ENCODE data around the gene PIKFYVE. TPM values are rescaled to one million over a fixed set of nuclear protein-coding genes. Genes with fewer than 3 reads are reported as not detected.
"Not testable (repeated sequence)": the region's sequence is repeated elsewhere in the genome, so short reads cannot be mapped to it uniquely, and the experiment has no call there.

The PIKFYVE gene
- total RNA-seq, 2 donors from 2014 or later: 34.5 to 41.5 TPM

DNA sequence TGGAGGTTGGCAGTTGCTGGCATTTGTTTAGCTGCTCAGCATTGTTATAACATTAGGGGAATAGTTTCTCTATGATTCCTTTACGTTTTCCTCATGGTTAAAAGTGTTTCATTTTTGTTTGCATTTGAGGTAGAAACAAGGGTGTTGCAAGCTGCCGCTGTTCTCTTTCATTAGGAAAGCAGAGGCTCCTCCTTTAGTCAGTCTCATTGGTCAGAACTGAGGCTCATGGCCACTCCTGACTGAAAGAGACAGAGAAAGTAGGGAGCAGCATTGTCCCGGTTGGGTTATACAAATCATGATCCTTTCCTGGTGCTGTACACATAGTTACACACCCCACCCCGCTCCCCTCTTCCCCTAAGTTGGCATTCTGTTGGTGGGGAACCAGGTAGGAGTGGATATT lies 80.7 kb downstream of the PIKFYVE start:
- H3K36me3 Mint-ChIP-seq (ENCODE audit: low read depth): peaks cover 9% of the 10 kb centered on the region
- ATAC-seq (no peak), DNase-seq (no peak)
- H3K4me3 Mint-ChIP-seq: no peak overlapping the region
- H3K27me3 Mint-ChIP-seq: no peaks in the 10 kb centered on the region
- no peaks in the 10 kb centered on the region for H3K4me1 Mint-ChIP-seq
- H3K27ac Mint-ChIP-seq: no peak overlapping the region
- peaks cover 2% of the 10 kb centered on the region for H3K9me3 ChIP-seq (ENCODE audit: control insufficient read depth, low read length, poor library complexity, severe bottlenecking)

DNA sequence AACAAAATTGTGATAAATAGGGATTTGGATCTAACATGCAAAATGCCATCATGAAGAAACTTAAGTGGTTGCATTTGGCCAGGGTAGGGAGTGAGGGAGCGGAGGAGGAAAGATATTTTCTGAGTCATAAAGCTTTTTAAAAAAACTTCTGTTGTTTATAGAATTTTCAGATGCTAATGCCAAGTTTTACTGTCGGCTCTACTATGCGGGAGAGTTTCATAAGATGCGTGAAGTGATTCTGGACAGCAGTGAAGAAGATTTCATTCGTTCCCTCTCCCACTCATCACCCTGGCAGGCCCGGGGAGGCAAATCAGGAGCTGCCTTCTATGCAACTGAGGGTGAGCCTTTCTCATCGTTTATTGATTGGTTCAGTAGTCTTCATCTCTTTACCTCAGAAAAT lies 84.6 kb downstream of the PIKFYVE start:
- H3K4me1 Mint-ChIP-seq: no peaks in the 10 kb centered on the region
- H3K4me3 Mint-ChIP-seq: no peak overlapping the region
- no peaks in the 10 kb centered on the region for H3K27me3 Mint-ChIP-seq
- H3K27ac Mint-ChIP-seq: no peak overlapping the region
- DNase-seq (no peak), ATAC-seq (no peak)
- peaks cover 2% of the 10 kb centered on the region for H3K9me3 ChIP-seq (ENCODE audit: control insufficient read depth, low read length, poor library complexity, severe bottlenecking)
- peaks cover 9% of the 10 kb centered on the region for H3K36me3 Mint-ChIP-seq (ENCODE audit: low read depth)

DNA sequence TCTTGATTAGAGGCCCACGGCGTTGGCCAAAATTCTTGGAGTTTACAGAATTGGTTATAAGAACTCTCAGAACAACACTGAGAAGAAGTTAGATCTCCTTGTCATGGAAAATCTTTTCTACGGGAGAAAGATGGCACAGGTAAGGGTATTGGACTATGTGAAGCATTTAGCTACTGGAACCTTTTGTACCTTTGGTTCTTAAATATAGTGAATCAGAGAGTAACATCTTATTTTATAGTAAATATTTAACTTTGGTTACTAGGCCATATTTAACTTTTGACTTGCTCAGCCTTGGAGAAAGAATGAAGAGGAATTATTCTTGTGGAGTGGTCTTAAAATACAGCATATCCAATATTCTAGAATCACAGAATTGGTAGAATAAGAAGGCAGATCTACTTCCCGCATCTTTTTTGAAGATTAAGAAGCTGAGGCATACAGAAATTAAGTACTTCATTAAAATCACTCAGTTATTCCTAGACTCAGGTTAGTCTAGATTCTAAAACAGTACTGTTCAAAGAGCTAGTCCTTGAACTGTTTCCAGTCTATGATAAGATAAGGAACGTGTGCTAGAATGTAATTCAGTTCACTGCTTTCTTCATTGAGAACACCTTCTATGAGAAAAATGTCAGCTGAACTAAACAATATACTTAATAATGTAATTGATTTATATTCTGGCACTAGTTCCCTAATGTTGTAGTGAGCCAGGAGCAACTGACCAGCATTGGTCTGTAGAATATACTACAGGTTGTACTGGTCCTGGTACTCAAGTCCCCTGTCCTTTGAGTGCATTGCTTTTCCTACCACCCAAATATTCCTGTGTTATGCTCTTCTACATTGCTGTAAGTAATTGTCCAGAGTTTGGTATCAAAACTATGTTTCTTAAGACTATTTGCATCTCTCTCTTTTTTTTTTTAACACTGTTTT lies 86.9 kb downstream of the PIKFYVE start:
- Mint-ChIP-seq H3K27ac (no peak overlapping the region), H3K4me1 (no peaks in the 10 kb centered on the region), H3K27me3 (no peaks in the 10 kb centered on the region), H3K4me3 (no peak overlapping the region), H3K36me3 (ENCODE audit: low read depth) (peaks cover 8% of the 10 kb centered on the region)
- DNase-seq: no peak
- H3K9me3 ChIP-seq (ENCODE audit: control insufficient read depth, low read length, poor library complexity, severe bottlenecking): peaks cover 2% of the 10 kb centered on the region
- ATAC-seq: no peak

DNA sequence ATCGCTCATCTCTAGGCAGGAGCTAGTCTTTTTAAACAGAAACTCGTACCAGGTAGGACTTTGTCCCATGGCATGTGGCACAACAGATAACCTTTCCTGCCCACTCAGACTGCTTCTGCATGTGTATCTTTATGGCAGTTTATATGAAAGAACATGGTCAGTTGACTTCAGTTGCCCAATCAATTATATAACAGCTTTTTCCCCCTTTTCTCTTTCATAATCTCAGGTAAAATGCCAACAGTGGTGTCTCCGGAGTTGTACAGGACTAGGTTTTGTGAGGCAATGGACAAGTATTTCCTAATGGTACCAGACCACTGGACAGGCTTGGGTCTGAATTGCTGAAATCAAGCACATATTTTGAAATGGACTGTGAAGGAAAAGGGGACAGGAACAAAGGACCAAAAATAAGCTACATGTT lies 88.9 kb downstream of the PIKFYVE start:
- H3K4me1 Mint-ChIP-seq: no peaks in the 10 kb centered on the region
- no peak overlapping the region for H3K4me3 Mint-ChIP-seq
- DNase-seq: no peak
- peaks cover 2% of the 10 kb centered on the region for H3K9me3 ChIP-seq (ENCODE audit: control insufficient read depth, low read length, poor library complexity, severe bottlenecking)
- peaks cover 8% of the 10 kb centered on the region for H3K36me3 Mint-ChIP-seq (ENCODE audit: low read depth)
- H3K27me3 Mint-ChIP-seq: no peaks in the 10 kb centered on the region
- ATAC-seq: no peak
- H3K27ac Mint-ChIP-seq: no peak overlapping the region

DNA sequence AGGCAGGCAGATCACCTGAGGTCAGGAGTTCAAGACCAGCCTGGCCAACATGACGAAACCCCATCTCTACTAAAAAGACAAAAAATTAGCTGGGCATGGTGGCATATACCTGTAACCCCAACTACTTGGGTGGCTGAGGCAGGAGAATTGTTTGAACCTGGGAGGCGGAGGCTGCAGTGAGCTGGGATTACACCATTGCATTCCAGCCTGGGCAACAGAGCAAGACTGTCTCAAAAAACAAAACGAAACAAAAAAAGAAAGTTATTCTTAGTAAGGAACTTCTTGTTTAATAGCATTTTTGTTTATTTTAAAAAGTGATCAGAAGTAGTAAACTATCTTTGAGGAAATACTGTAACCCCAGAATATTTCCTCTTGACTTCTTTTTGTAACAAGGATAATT lies 90.4 kb downstream of the PIKFYVE start:
- not testable (repeated sequence) for H3K27ac Mint-ChIP-seq; H3K27me3 Mint-ChIP-seq; H3K4me3 Mint-ChIP-seq; H3K36me3 Mint-ChIP-seq (ENCODE audit: low read depth); ATAC-seq; H3K9me3 ChIP-seq (ENCODE audit: control insufficient read depth, low read length, poor library complexity, severe bottlenecking); DNase-seq; H3K4me1 Mint-ChIP-seq

DNA sequence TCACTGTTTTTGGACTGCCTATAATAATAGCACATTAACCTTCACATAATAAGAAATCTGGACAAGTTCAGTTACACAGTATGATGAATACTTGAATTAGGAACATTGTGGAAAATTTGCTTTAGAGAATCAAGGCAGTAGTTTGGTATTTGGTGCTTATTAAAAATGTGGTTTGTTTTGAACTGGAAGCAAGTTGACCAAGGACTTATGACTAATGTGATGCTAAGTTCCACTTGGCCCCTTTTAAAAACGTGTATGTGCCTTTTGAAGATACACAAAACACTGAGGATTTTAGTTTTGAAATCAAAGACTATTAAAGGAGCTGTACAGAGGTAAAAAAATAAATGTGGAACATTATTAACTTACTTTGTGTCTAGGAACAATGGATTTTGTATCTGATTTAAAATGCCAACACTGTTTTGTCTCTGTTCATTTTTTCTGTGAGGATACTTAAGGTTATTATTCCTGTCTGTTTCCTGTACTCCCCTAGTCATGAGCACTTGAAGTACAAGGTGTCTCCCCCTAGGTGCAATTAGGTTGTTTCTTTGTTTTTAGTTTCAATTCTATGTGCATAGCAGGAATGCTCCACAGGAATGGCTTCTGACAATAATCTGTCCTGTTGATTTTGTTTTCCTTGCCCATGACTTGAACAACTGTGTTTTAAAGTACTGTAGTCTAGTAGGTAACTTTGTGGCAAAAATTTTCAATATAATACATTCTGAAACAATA lies 91.0 kb downstream of the PIKFYVE start:
- Mint-ChIP-seq H3K27me3 (no peaks in the 10 kb centered on the region), H3K36me3 (ENCODE audit: low read depth) (peaks cover 3% of the 10 kb centered on the region), H3K4me3 (no peak overlapping the region), H3K4me1 (no peaks in the 10 kb centered on the region), H3K27ac (peak overlapping the region; percentile 6)
- H3K9me3 ChIP-seq (ENCODE audit: control insufficient read depth, low read length, poor library complexity, severe bottlenecking): no peaks in the 10 kb centered on the region
- no peak for ATAC-seq
- no peak for DNase-seq

DNA sequence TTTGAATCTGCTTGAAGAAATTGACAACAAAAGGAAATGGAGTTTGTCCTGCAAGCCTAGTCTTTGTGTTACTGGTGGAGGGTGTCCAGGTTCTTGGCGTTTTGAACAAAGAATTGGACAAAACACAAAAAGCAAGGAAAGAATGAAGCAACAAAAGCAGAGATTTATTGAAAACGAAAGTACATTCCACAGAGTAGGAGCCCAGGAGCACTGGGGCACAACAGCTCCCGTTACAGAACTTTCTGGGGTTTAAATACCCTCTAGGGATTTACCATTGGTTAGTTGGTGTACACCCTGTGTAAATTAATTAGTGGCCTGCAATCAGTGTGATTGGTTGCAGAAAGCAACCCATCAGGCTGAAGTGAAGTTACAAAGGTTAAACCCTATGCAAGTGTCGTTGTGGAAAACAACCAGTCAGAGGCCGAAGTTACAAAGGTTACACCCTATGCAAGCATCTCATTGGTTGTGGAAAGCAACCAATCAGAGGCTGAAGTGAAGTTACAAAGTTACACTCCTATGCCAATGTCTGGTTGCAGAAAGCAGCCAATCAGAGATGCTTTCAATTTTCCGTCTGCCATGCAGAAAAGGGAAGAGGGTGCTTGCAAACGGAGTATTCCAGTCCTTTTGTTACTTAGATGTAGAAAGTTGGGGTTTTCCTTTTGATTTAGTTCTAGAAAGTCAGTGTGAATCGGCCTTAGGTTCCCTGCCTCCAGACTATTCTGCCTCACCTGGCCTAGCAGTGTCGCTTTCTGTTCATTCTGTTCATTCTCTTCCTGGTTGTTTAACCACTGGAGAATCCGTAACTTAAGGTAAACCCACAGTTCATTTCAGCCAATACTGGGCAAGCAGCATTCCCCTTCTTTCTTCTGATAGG lies 92.9 kb downstream of the PIKFYVE start:
- peak overlapping the region; percentile 60 for H3K27ac Mint-ChIP-seq
- ATAC-seq: peak; percentile 43
- H3K4me3 Mint-ChIP-seq: peak overlapping the region; percentile 73

DNA sequence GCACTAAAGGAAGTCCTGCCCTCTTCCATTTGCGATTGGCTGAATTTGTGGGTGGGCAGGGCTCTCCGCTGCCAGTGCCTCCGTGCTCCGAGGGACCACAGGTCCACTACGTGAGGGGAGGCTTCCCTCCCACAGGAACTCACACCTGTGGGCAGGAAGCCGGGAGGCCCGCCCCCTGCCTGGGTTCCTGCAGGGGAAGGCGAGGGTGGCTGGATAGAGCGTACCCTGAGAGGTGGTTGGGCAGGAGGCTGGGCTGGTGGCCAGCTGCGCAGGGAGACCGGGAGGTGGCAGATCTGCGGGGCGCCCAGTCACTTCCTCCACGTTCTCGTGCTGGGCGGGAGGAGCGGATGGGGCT lies 93.6 kb downstream of the PIKFYVE start:
- Mint-ChIP-seq H3K36me3 (ENCODE audit: low read depth) (no peaks in the 10 kb centered on the region), H3K4me3 (peak overlapping the region; percentile 73), H3K4me1 (peaks cover 4% of the 10 kb centered on the region), H3K27ac (peak overlapping the region; percentile 60), H3K27me3 (no peaks in the 10 kb centered on the region)
- ATAC-seq: peak; percentile 80
- no peak for DNase-seq
- no peaks in the 10 kb centered on the region for H3K9me3 ChIP-seq (ENCODE audit: control insufficient read depth, low read length, poor library complexity, severe bottlenecking)

More for the DNA sequence above, 92.9 kb downstream of the PIKFYVE start:
- H3K4me1 Mint-ChIP-seq: peaks cover 4% of the 10 kb centered on the region
- no peaks in the 10 kb centered on the region for H3K36me3 Mint-ChIP-seq (ENCODE audit: low read depth)
- DNase-seq: no peak
- H3K9me3 ChIP-seq (ENCODE audit: control insufficient read depth, low read length, poor library complexity, severe bottlenecking): no peaks in the 10 kb centered on the region
- no peaks in the 10 kb centered on the region for H3K27me3 Mint-ChIP-seq

DNA sequence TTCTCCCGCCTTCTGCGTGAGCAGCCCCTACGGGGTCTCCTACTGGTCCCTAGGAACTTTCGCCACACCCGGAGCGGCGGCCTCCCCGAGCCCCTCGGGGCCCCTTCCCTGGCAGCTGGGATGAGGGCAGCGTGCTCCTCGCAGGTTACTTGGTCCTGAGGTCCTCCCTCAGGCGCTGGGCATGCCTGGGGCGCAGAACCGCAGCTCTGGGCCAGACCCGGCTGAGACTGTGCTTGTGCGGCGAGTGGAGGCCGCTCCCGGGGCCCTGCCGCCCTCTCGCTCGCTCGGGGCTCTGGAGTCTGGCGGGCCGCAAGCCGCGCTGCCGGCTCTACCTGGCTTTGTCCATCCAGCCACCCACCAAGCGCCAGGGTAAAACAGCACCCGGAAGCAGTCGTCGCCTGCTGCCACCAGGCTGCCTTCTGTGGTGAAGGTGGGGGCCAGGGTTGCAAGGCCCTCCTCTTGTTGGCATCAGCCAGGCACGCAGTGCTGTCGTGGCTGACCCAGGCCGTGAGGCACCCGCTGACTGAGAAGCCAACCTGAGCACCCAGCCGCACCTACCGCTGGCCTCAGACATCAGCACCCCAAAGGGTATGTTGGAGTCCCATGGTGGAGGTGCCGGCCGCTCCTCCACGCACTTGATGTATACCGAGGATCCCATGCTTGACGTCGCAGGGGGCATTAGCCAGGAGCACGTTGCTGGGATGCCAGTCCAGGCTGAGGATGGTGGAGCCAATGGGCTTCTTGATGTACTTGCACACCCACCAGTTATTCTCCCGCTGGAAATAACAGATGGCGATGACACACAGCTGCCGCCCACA lies 94.4 kb downstream of the PIKFYVE start:
- no peaks in the 10 kb centered on the region for H3K36me3 Mint-ChIP-seq (ENCODE audit: low read depth)
- H3K4me1 Mint-ChIP-seq: peaks cover 4% of the 10 kb centered on the region
- H3K9me3 ChIP-seq (ENCODE audit: control insufficient read depth, low read length, poor library complexity, severe bottlenecking): no peaks in the 10 kb centered on the region
- no peak overlapping the region for H3K27ac Mint-ChIP-seq
- no peaks in the 10 kb centered on the region for H3K27me3 Mint-ChIP-seq
- no peak overlapping the region for H3K4me3 Mint-ChIP-seq
- DNase-seq (no peak), ATAC-seq (no peak)

DNA sequence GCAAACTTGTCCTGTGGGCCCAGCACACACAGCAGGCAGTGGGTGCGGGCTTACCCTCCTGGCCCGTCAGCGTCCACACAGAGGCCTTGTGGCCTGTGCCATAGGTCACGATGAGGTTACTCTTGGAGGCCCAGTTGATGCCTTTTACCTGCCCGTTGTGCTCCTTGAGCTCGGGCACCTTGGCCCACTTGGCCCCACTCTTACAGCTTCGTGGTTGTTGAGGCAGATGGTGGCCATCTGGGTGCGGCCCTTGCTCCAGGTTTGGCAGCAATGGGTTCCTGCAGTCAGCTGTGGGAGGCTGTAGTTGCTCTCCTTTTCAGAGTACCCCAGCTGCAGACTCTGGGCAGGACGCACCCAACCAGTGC lies 95.0 kb downstream of the PIKFYVE start:
- H3K9me3 ChIP-seq (ENCODE audit: control insufficient read depth, low read length, poor library complexity, severe bottlenecking): no peaks in the 10 kb centered on the region
- Mint-ChIP-seq H3K4me1 (peaks cover 4% of the 10 kb centered on the region), H3K27ac (no peak overlapping the region), H3K36me3 (ENCODE audit: low read depth) (no peaks in the 10 kb centered on the region), H3K27me3 (no peaks in the 10 kb centered on the region), H3K4me3 (no peak overlapping the region)
- no peak for ATAC-seq
- no peak for DNase-seq

DNA sequence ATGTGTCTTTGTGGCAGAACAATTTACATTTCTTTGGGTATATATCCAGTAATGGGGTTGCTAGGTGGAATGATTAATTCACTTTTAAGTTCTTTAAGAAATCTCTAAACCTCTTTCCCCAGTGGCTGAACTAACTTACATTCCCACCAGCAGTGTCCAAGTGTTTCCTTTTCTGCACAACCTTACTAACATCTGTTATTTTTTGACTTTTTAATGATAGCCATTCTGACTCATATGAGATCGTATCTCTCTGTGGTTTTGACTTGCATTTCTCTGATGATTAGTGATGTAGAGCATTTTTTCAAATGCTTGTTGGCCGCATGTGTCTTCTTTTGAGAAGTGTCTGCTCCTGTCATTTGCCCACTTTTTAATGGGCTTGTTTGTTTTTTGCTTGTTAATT lies 97.4 kb downstream of the PIKFYVE start:
- H3K4me3 Mint-ChIP-seq: no peak overlapping the region
- H3K27me3 Mint-ChIP-seq: peaks cover 2% of the 10 kb centered on the region
- DNase-seq: no peak
- H3K4me1 Mint-ChIP-seq: peaks cover 4% of the 10 kb centered on the region
- no peaks in the 10 kb centered on the region for H3K36me3 Mint-ChIP-seq (ENCODE audit: low read depth)
- H3K27ac Mint-ChIP-seq: no peak overlapping the region
- no peaks in the 10 kb centered on the region for H3K9me3 ChIP-seq (ENCODE audit: control insufficient read depth, low read length, poor library complexity, severe bottlenecking)
- ATAC-seq: no peak

DNA sequence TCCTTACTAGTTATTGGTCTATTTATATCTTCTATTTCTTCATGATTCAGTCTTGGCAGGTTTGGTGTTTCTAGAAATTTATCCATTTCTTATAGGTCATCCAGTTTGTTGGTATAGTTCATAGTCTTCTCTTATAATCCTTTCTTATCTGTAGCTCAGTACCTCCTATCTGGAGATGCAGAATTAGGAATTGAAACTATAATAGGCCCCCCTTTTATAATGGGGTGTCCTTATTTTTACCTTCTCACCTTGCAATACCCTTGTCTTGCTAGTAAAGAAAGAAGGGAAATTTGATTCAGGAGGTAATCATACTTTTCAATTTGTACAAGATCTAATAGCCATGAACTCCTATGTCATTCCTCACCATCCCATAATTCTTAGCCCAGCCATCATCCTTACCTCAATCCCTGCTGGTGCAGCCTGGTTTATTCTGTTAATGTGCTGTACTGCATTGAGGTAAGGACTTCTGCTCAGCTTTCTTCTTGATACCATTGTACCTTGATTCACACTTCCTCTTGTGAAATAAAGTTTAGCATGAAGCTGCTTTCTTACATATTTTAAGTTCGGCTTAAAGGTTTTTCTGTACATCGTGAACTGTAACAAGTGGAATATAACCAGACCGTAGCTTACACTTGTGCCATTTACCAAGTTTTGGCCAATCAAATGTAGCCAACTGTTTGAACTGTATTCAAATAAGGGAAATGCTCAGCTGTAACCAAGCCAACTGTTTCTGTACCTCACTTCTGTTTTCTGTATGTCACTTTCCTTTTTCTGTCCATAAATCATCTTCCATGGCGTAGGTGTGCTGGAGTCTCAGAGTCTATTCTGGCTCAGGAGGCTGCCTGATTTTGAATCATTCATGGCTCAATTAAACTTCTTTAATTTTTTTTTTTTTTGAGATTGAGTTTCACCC lies 100.4 kb downstream of the PIKFYVE start:
- H3K9me3 ChIP-seq (ENCODE audit: control insufficient read depth, low read length, poor library complexity, severe bottlenecking): no peaks in the 10 kb centered on the region
- no peak for DNase-seq
- H3K4me3 Mint-ChIP-seq: no peak overlapping the region
- peaks cover 4% of the 10 kb centered on the region for H3K4me1 Mint-ChIP-seq
- H3K27me3 Mint-ChIP-seq: peaks cover 10% of the 10 kb centered on the region
- H3K27ac Mint-ChIP-seq: no peak overlapping the region
- ATAC-seq: peak; percentile 28
- no peaks in the 10 kb centered on the region for H3K36me3 Mint-ChIP-seq (ENCODE audit: low read depth)

Measured in T-helper 17 cell (primary cell).